HepG2 (cell line): ENCODE data around the gene UBE2I. TPM values are rescaled to one million over a fixed set of nuclear protein-coding genes. Genes with fewer than 3 reads are reported as not detected.

Experiments
- DPF2 ChIP-seq: sonication (generic); formaldehyde crosslinking; IDR thresholded peaks from 2 replicates; pipeline ENCODE4 v1.4.0; 2020; ENCODE audit warnings: mild to moderate bottlenecking, low read depth, missing genetic modification reagents, borderline replicate concordance
- GTF2F1 ChIP-seq: fragments of 150-350 bp; IDR thresholded peaks from 2 replicates; pipeline ENCODE4 v1.6.1; 2014; ENCODE audit warnings: low read length
- KLF11 ChIP-seq: IDR thresholded peaks from 2 replicates; pipeline ENCODE4 v1.6.1; 2016; ENCODE audit warnings: missing compliant biosample characterization
- MED1 ChIP-seq: sonication (generic); formaldehyde crosslinking; IDR thresholded peaks from 2 replicates; pipeline ENCODE4 v1.4.0; 2020; ENCODE audit warnings: missing genetic modification reagents
- NR2C2 ChIP-seq: sonication (generic); formaldehyde crosslinking; IDR thresholded peaks from 2 replicates; pipeline ENCODE4 v1.4.0; 2020; ENCODE audit warnings: missing genetic modification reagents, mild to moderate bottlenecking, moderate library complexity, borderline replicate concordance
- NR2F6 ChIP-seq, 2 experiments: IDR thresholded peaks; 2 replicates each; pipeline ENCODE4 v1.6.1; 2016; ENCODE audit warnings: antibody characterized with exemption in 1 of 2, mild to moderate bottlenecking in 1 of 2
- SKI ChIP-seq: fragments of 450-650 bp; IDR thresholded peaks from one replicate; pipeline ENCODE4 v1.6.1; 2018; ENCODE audit warnings: mild to moderate bottlenecking; ENCODE audit not compliant: partially characterized antibody
- ZBTB39 ChIP-seq: sonication (generic); formaldehyde crosslinking; IDR thresholded peaks from 2 replicates; pipeline ENCODE4 v1.5.0; 2020; ENCODE audit warnings: missing genetic modification reagents
- ZNF530 ChIP-seq: sonication (generic); formaldehyde crosslinking; IDR thresholded peaks from 2 replicates; pipeline ENCODE4 v1.5.0; 2020; ENCODE audit warnings: low read depth, mild to moderate bottlenecking, missing genetic modification reagents
- ZNF598 ChIP-seq: sonication (generic); formaldehyde crosslinking; IDR thresholded peaks from 2 replicates; pipeline ENCODE4 v1.5.1; 2020; ENCODE audit warnings: mild to moderate bottlenecking, missing genetic modification reagents, borderline replicate concordance
- ZNF687 ChIP-seq: sonication (generic); formaldehyde crosslinking; IDR thresholded peaks from 2 replicates; pipeline ENCODE4 v1.5.1; 2020; ENCODE audit warnings: mild to moderate bottlenecking, missing genetic modification reagents, moderate library complexity
- polyA plus RNA-seq, 8 experiments: library from polyadenylated mRNA; depleted of rRNA in 3 of 8; stranded (reverse) in 7 of 8; unstranded in 1 of 8; fragments of >200 nt; fragmentation: Illumina TruSeq in 4 of 8; extraction: Trizol in 4 of 8; gene quantifications; 2 replicates each; pipeline versions ENCODE4 v1.2.1 to v1.2.3, GENCODE V29; 2011 to 2016; ENCODE audit warnings: low read depth in 4 of 8, missing spikeins in 1 of 8, mixed read lengths in 1 of 8; ENCODE audit not compliant: insufficient read depth in 1 of 8
- total RNA-seq, 5 experiments: library from RNA; depleted of rRNA; stranded (reverse); fragments of >200 nt; fragmentation: Illumina TruSeq; extraction: Trizol; gene quantifications; 2 replicates each; pipeline ENCODE4 v1.2.3, GENCODE V29; 2016; ENCODE audit warnings: low read depth in 1 of 5
- TF ChIP-seq, protein P1 (sequence below): sonication (generic); formaldehyde crosslinking; IDR thresholded peaks from 2 replicates; pipeline ENCODE4 v1.4.0; 2020; ENCODE audit warnings: mild to moderate bottlenecking, missing genetic modification reagents
- TF ChIP-seq, protein P2 (sequence below): sonication (generic); formaldehyde crosslinking; IDR thresholded peaks from 2 replicates; pipeline ENCODE4 v1.5.0; 2020; ENCODE audit warnings: missing genetic modification reagents, mild to moderate bottlenecking, borderline replicate concordance
- TF ChIP-seq, protein P3 (sequence below): sonication (generic); formaldehyde crosslinking; IDR thresholded peaks from 2 replicates; pipeline ENCODE4 v1.5.0; 2020; ENCODE audit warnings: missing genetic modification reagents

Gene UBE2I
- total and polyA plus RNA-seq, 2 of the 13 experiments (the other 11 are each of a cell fraction or from before 2014, with no cell fraction given), result 75.8 to 98.9 TPM

DNA sequence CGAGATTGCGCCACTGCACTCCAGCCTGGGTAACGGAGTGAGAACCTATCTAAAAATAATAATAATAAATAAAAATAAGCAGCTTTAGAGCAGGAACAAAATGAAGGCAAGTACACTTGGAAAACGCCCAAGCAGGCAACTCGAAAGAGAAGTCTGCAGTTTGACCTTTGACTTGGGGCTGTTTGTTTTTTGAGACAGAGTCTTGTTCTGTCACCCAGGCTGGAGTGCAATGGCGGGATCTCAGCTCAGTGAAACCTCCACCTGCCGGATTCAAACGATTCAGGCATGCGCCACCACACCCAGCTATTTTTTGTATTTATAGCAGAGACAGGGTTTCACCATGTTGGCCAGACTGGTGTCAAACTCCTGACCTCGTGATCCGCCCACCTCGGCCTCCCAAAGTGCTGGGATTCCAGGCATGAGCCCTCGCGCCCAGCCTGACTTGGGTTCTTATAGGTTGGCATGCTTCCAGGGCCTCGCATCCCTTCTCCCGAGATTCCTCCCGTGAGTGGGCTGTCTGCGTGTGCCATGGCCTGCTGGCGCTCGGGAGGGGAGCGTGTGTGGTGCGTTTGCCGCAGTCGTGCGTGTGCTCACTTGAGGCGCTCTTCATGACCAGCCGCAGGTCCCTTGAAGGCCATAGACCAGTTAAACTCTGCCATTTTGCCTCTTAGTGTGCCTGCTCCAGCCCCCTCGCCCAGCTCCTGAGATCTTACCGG lies 18.4 kb upstream of the UBE2I start (continued):
- TF ChIP-seq, protein P1, sequence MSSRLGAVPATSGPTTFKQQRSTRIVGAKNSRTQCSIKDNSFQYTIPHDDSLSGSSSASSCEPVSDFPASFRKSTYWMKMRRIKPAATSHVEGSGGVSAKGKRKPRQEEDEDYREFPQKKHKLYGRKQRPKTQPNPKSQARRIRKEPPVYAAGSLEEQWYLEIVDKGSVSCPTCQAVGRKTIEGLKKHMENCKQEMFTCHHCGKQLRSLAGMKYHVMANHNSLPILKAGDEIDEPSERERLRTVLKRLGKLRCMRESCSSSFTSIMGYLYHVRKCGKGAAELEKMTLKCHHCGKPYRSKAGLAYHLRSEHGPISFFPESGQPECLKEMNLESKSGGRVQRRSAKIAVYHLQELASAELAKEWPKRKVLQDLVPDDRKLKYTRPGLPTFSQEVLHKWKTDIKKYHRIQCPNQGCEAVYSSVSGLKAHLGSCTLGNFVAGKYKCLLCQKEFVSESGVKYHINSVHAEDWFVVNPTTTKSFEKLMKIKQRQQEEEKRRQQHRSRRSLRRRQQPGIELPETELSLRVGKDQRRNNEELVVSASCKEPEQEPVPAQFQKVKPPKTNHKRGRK, result no peak
- TF ChIP-seq ZNF598 (CRISPR knock-in tag) (no peak), NR2C2 (CRISPR knock-in tag) (peak; percentile 49; the same call in 1 of the 2 replicates), DPF2 (CRISPR knock-in tag) (no peak), ZNF687 (CRISPR knock-in tag) (peak; percentile 64), SKI (no peak), KLF11 (no peak), NR2F6 (IDR thresholded peaks at IDR 0.05) (peak; percentile 84), NR2F6 (CRISPR knock-in tag; IDR thresholded peaks at IDR 0.05) (peak; percentile 88), ZNF530 (no peak), ZBTB39 (CRISPR knock-in tag) (no peak), MED1 (CRISPR knock-in tag) (no peak), GTF2F1 (no peak)
- TF ChIP-seq, protein P2, sequence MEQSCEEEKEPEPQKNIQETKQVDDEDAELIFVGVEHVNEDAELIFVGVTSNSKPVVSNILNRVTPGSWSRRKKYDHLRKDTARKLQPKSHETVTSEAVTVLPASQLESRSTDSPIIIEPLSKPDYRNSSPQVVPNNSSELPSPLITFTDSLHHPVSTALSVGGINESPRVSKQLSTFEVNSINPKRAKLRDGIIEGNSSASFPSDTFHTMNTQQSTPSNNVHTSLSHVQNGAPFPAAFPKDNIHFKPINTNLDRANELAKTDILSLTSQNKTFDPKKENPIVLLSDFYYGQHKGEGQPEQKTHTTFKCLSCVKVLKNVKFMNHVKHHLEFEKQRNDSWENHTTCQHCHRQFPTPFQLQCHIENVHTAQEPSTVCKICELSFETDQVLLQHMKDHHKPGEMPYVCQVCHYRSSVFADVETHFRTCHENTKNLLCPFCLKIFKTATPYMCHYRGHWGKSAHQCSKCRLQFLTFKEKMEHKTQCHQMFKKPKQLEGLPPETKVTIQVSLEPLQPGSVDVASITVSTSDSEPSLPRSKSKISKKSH (CRISPR knock-in tag), result peak; percentile 19; the same call in 1 of the 2 replicates
- TF ChIP-seq, protein P3, sequence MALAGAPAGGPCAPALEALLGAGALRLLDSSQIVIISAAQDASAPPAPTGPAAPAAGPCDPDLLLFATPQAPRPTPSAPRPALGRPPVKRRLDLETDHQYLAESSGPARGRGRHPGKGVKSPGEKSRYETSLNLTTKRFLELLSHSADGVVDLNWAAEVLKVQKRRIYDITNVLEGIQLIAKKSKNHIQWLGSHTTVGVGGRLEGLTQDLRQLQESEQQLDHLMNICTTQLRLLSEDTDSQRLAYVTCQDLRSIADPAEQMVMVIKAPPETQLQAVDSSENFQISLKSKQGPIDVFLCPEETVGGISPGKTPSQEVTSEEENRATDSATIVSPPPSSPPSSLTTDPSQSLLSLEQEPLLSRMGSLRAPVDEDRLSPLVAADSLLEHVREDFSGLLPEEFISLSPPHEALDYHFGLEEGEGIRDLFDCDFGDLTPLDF (CRISPR knock-in tag), result no peak
